Neural progenitor cell (in vitro differentiated cells): ENCODE results near the gene MTMR1. TPM values are rescaled to one million over a fixed set of nuclear protein-coding genes. Genes with fewer than 3 reads are reported as not detected.

Source experiments
- DNase-seq: peaks from one replicate; pipeline ENCODE4 v3.0.0-alpha.2; 2016; ENCODE audit warnings: low spot score
- H2AFZ ChIP-seq: fragments of 200-600 bp; sonication (generic); replicated peaks from 2 replicates; pipeline ENCODE4 v1.6.1; 2016; ENCODE audit warnings: antibody characterized with exemption
- H3F3A ChIP-seq: fragments of 200-600 bp; sonication (generic); 2 replicates; pipeline ENCODE4 v1.6.1; 2016; ENCODE audit warnings: antibody characterized with exemption, low read depth
- H3K27ac ChIP-seq: fragments of 200-600 bp; sonication (generic); 2 replicates; pipeline ENCODE4 v1.5.1; 2016; ENCODE audit warnings: mild to moderate bottlenecking
- H3K27me3 ChIP-seq: fragments of 200-600 bp; sonication (generic); 2 replicates; pipeline ENCODE4 v1.6.1; 2016; ENCODE audit warnings: mild to moderate bottlenecking, moderate library complexity
- H3K36me3 ChIP-seq: fragments of 200-600 bp; sonication (generic); 2 replicates; pipeline ENCODE4 v1.5.1; 2016
- H3K4me1 ChIP-seq: fragments of 200-600 bp; sonication (generic); 2 replicates; pipeline ENCODE4 v1.6.1; 2016; ENCODE audit warnings: mixed run types
- H3K4me2 ChIP-seq: fragments of 200-600 bp; sonication (generic); 2 replicates; pipeline ENCODE4 v1.6.1; 2016
- H3K4me3 ChIP-seq: fragments of 200-600 bp; sonication (generic); 2 replicates; pipeline ENCODE4 v1.5.1; 2016
- H3K79me2 ChIP-seq: fragments of 200-600 bp; sonication (generic); 2 replicates; pipeline ENCODE4 v1.6.1; 2016; ENCODE audit warnings: low read depth
- H3K9ac ChIP-seq: fragments of 200-600 bp; sonication (generic); 2 replicates; pipeline ENCODE4 v1.6.1; 2016
- H3K9me3 ChIP-seq: fragments of 200-600 bp; sonication (generic); 2 replicates; pipeline ENCODE4 v1.5.1; 2016; ENCODE audit warnings: low read depth
- H4K20me1 ChIP-seq: fragments of 200-600 bp; sonication (generic); 2 replicates; pipeline ENCODE4 v1.6.1; 2016; ENCODE audit warnings: low read depth
- H3K27ac Mint-ChIP-seq: 3 replicates; pipeline ENCODE4 v1.8.0; 2021; ENCODE audit warnings: mixed read lengths
- H3K27me3 Mint-ChIP-seq: 2 replicates; pipeline ENCODE4 v1.8.0; 2022; ENCODE audit warnings: low read depth, mild to moderate bottlenecking, inconsistent platforms, moderate library complexity, mixed read lengths; ENCODE audit not compliant: insufficient read depth
- H3K36me3 Mint-ChIP-seq: 3 replicates; pipeline ENCODE4 v1.8.0; 2021; ENCODE audit warnings: mixed read lengths
- H3K4me1 Mint-ChIP-seq: 3 replicates; pipeline ENCODE4 v1.8.0; 2021; ENCODE audit warnings: mixed read lengths
- H3K4me3 Mint-ChIP-seq: 3 replicates; pipeline ENCODE4 v1.8.0; 2021; ENCODE audit warnings: mild to moderate bottlenecking, moderate library complexity, mixed read lengths
- H3K9me3 Mint-ChIP-seq: 3 replicates; pipeline ENCODE4 v1.8.0; 2020; ENCODE audit warnings: mixed read lengths
- CTCF ChIP-seq: fragments of 200-600 bp; sonication (generic); IDR thresholded peaks from 2 replicates; pipeline ENCODE4 v1.5.1; 2017; ENCODE audit warnings: antibody characterized with exemption, mild to moderate bottlenecking
- EZH2 ChIP-seq: fragments of 200-600 bp; sonication (generic); IDR thresholded peaks from 2 replicates; pipeline ENCODE4 v1.6.1; 2017; ENCODE audit warnings: antibody characterized with exemption, mild to moderate bottlenecking, moderate library complexity
- EZH2phosphoT487 ChIP-seq: fragments of 200-600 bp; sonication (generic); IDR thresholded peaks from 2 replicates; pipeline ENCODE4 v1.6.1; 2017; ENCODE audit warnings: antibody characterized with exemption
- total RNA-seq: library from RNA; depleted of rRNA; stranded (reverse); fragments of >200 nt; gene quantifications from 2 replicates; pipeline ENCODE4 v1.2.3, GENCODE V29; 2015; ENCODE audit warnings: low replicate concordance

MTMR1 gene
- total RNA-seq, 1 donor from 2014 or later: 18.0 TPM

- Mint-ChIP-seq H3K36me3 (peaks cover 5% of the 10 kb centered on the region), H3K4me1 (peaks cover 6% of the 10 kb centered on the region), H3K27ac (no peak overlapping the region), H3K9me3 (peaks cover 3% of the 10 kb centered on the region), H3K27me3 (peaks cover 2% of the 10 kb centered on the region), H3K4me3 (no peak overlapping the region)
- no peak for TF ChIP-seq EZH2phosphoT487
- TF ChIP-seq EZH2: no peak
- TF ChIP-seq CTCF: no peak
- no peak overlapping the region for H3K27ac ChIP-seq
- no peak overlapping the region for H3K4me2 ChIP-seq
- H3K27me3 ChIP-seq: no peaks in the 10 kb centered on the region
- no peaks in the 10 kb centered on the region for H4K20me1 ChIP-seq
- H3F3A ChIP-seq: no peaks in the 10 kb centered on the region
- no peak overlapping the region for H2AFZ ChIP-seq
- DNase-seq: no peak
- no peaks in the 10 kb centered on the region for H3K4me1 ChIP-seq
- H3K36me3 ChIP-seq: no peaks in the 10 kb centered on the region
- no peak overlapping the region for H3K4me3 ChIP-seq
- no peaks in the 10 kb centered on the region for H3K79me2 ChIP-seq
- no peaks in the 10 kb centered on the region for H3K9me3 ChIP-seq
- no peak overlapping the region for H3K9ac ChIP-seq
Observed at GRCh38 chrX:150779385-150779784, 86.2 kb downstream of the MTMR1 start.

- Histone ChIP-seq H3K4me2 (no peak overlapping the region), H3F3A (no peaks in the 10 kb centered on the region), H3K9me3 (no peaks in the 10 kb centered on the region), H4K20me1 (no peaks in the 10 kb centered on the region), H3K27me3 (no peaks in the 10 kb centered on the region), H3K27ac (no peak overlapping the region), H3K79me2 (no peaks in the 10 kb centered on the region), H3K4me3 (no peak overlapping the region), H2AFZ (no peak overlapping the region), H3K4me1 (no peaks in the 10 kb centered on the region), H3K9ac (no peak overlapping the region), H3K36me3 (no peaks in the 10 kb centered on the region)
- no peak overlapping the region for H3K27ac Mint-ChIP-seq
- H3K27me3 Mint-ChIP-seq: peaks cover 2% of the 10 kb centered on the region
- DNase-seq: no peak
- H3K9me3 Mint-ChIP-seq: no peaks in the 10 kb centered on the region
- no peak for TF ChIP-seq EZH2
- TF ChIP-seq CTCF: no peak
- H3K36me3 Mint-ChIP-seq: peaks cover 6% of the 10 kb centered on the region
- H3K4me3 Mint-ChIP-seq: no peak overlapping the region
- peaks cover 6% of the 10 kb centered on the region for H3K4me1 Mint-ChIP-seq
Observed at GRCh38 chrX:150781677-150782076, 88.5 kb downstream of the MTMR1 start.

GRCh38 chrX:150790021-150790420 lies 96.8 kb downstream of the MTMR1 start:
- H3K9me3 Mint-ChIP-seq: peaks cover 4% of the 10 kb centered on the region
- no peaks in the 10 kb centered on the region for H4K20me1 ChIP-seq
- no peak for DNase-seq
- H3K9me3 ChIP-seq: peaks cover 6% of the 10 kb centered on the region
- no peaks in the 10 kb centered on the region for H3K79me2 ChIP-seq
- H3K4me1 Mint-ChIP-seq: no peaks in the 10 kb centered on the region
- no peaks in the 10 kb centered on the region for H3K27me3 Mint-ChIP-seq
- no peaks in the 10 kb centered on the region for H3K27me3 ChIP-seq
- no peak overlapping the region for H3K4me2 ChIP-seq
- no peak overlapping the region for H3K4me3 ChIP-seq
- no peak overlapping the region for H2AFZ ChIP-seq
- H3K36me3 ChIP-seq: no peaks in the 10 kb centered on the region
- H3K27ac Mint-ChIP-seq: no peak overlapping the region
- H3K9ac ChIP-seq: no peak overlapping the region
- peaks cover 14% of the 10 kb centered on the region for H3K36me3 Mint-ChIP-seq
- no peak overlapping the region for H3K27ac ChIP-seq
- H3K4me3 Mint-ChIP-seq: no peak overlapping the region
- H3F3A ChIP-seq: no peaks in the 10 kb centered on the region
- no peaks in the 10 kb centered on the region for H3K4me1 ChIP-seq
- no peak for TF ChIP-seq CTCF
- no peak for TF ChIP-seq EZH2phosphoT487
- TF ChIP-seq EZH2: no peak
